PFSK-1 (cell line): Measurements from ENCODE around the gene ATP11B.

ENCODE experiments used
- FOXP2 ChIP-seq: optimal IDR thresholded peaks from 2 replicates; pipeline ENCODE3; 2011; ENCODE audit warnings: borderline replicate concordance, control low read depth, inconsistent platforms; ENCODE audit not compliant: insufficient read depth; ENCODE audit errors: extremely low read length, extremely low read depth
- POLR2AphosphoS5 ChIP-seq: IDR thresholded peaks from 2 replicates; pipeline ENCODE4 v1.6.1; 2012; ENCODE audit warnings: low read depth, mild to moderate bottlenecking, control low read depth, low read length, moderate library complexity
- REST ChIP-seq, 2 experiments: IDR thresholded peaks; 2 replicates each; pipeline versions ENCODE4 v1.6.1 to v1.8.0; 2011 to 2012; ENCODE audit warnings: low read depth in 2 of 2, low read length in 2 of 2, control low read depth in 1 of 2, inconsistent platforms in 1 of 2, mild to moderate bottlenecking in 1 of 2, moderate library complexity in 1 of 2; ENCODE audit not compliant: insufficient read depth in 1 of 2
- SIN3A ChIP-seq: IDR thresholded peaks from 2 replicates; pipeline ENCODE4 v1.6.1; 2012; ENCODE audit warnings: mild to moderate bottlenecking, low read length, moderate library complexity, borderline replicate concordance; ENCODE audit not compliant: insufficient read depth
- TAF1 ChIP-seq: IDR thresholded peaks from 2 replicates; pipeline ENCODE4 v1.6.1; 2012; ENCODE audit warnings: low read length, control low read depth, borderline replicate concordance; ENCODE audit not compliant: insufficient read depth

The ATP11B gene

DNA sequence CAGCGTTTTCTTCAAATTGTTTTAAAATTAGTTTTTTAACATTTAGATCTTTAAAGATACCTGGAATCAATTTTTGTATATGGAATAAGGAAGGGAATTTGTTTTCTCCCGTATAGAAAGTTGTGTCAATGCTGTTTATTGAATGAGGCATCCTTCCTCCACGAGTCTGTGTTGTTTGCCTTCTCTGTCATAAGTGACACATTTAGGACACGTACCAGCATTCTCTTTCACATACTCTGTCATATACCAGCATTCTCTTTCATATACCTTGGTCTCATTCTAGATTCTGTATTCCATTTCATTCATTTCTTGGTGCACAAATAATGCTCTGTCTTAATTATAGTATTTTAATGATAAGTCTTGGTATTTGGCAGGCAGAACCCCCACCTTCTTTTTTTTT is 10.3 kb downstream of the ATP11B start:
- TF ChIP-seq REST (IDR thresholded peaks at IDR 0.05; ENCODE audit: insufficient read depth in 1 of 2, low read depth in 2 of 2, low read length in 2 of 2) (no peak), SIN3A (no peak)

GRCh38 chr3:182807061-182807460 is 13.8 kb downstream of the ATP11B start:
- TF ChIP-seq REST (IDR thresholded peaks at IDR 0.05; ENCODE audit: insufficient read depth in 1 of 2, low read depth in 2 of 2, low read length in 2 of 2) (no peak), SIN3A (no peak), TAF1 (no peak), FOXP2 (no peak), POLR2AphosphoS5 (no peak)

GRCh38 chr3:182808041-182808770 is 14.9 kb downstream of the ATP11B start:
- TF ChIP-seq SIN3A = no peak
- no peak for TF ChIP-seq POLR2AphosphoS5
- no peak for TF ChIP-seq REST (IDR thresholded peaks at IDR 0.05; ENCODE audit: insufficient read depth in 1 of 2, low read depth in 2 of 2, low read length in 2 of 2)
- no peak for TF ChIP-seq TAF1
- TF ChIP-seq FOXP2 = no peak

GRCh38 chr3:182809531-182809930 is 16.2 kb downstream of the ATP11B start:
- TF ChIP-seq POLR2AphosphoS5 (no peak), TAF1 (no peak), REST (IDR thresholded peaks at IDR 0.05; ENCODE audit: insufficient read depth in 1 of 2, low read depth in 2 of 2, low read length in 2 of 2) (no peak)

GRCh38 chr3:182810574-182811268 is 17.4 kb downstream of the ATP11B start:
- TF ChIP-seq SIN3A (no peak), POLR2AphosphoS5 (no peak), FOXP2 (no peak), TAF1 (no peak), REST (IDR thresholded peaks at IDR 0.05; ENCODE audit: insufficient read depth in 1 of 2, low read depth in 2 of 2, low read length in 2 of 2) (no peak)
